Measurements from ENCODE around the gene SALL2. TPM values are rescaled to one million over a fixed set of nuclear protein-coding genes. Genes with fewer than 3 reads are reported as not detected.

SALL2 gene
- total and polyA plus RNA-seq, 4 donors = 0.49 to 2.9 (median 0.78) TPM

- TF ChIP-seq TAF1 (conservative IDR thresholded peaks at IDR 0.05) (no peak), FOXA2 (IDR thresholded peaks at IDR 0.05) (no peak), RXRA (IDR thresholded peaks at IDR 0.05) (no peak), GABPA (IDR thresholded peaks at IDR 0.05 in 1 of 2, conservative IDR thresholded peaks at IDR 0.05 in 1 of 2) (no peak)
These were observed 24.6 kb downstream of the SALL2 start (continued) for GRCh38 chr14:21501568-21501967.

GRCh38 chr14:21498540-21499526 is 27.3 kb downstream of the SALL2 start:
- peak; percentile 64 to 80 for TF ChIP-seq RAD21 (IDR thresholded peaks at IDR 0.05)
- TF ChIP-seq FOXA2 (IDR thresholded peaks at IDR 0.05) = no peak
- TF ChIP-seq, protein P1, sequence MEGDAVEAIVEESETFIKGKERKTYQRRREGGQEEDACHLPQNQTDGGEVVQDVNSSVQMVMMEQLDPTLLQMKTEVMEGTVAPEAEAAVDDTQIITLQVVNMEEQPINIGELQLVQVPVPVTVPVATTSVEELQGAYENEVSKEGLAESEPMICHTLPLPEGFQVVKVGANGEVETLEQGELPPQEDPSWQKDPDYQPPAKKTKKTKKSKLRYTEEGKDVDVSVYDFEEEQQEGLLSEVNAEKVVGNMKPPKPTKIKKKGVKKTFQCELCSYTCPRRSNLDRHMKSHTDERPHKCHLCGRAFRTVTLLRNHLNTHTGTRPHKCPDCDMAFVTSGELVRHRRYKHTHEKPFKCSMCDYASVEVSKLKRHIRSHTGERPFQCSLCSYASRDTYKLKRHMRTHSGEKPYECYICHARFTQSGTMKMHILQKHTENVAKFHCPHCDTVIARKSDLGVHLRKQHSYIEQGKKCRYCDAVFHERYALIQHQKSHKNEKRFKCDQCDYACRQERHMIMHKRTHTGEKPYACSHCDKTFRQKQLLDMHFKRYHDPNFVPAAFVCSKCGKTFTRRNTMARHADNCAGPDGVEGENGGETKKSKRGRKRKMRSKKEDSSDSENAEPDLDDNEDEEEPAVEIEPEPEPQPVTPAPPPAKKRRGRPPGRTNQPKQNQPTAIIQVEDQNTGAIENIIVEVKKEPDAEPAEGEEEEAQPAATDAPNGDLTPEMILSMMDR (IDR thresholded peaks at IDR 0.05; ENCODE audit: low read depth, low read length, missing input control) = peak; percentile 39
- no peaks in the 10 kb centered on the region for H3K27me3 ChIP-seq (ENCODE audit: control insufficient read depth in 4 of 4, insufficient read depth in 4 of 4, low read length in 3 of 4)
- H3K9ac ChIP-seq (ENCODE audit: low read depth in 1 of 2, low read length in 2 of 2) = no peak overlapping the region
- H3K36me3 ChIP-seq (ENCODE audit: control insufficient read depth in 4 of 4, insufficient read depth in 3 of 4, low read depth in 1 of 4, low read length in 3 of 4) = peaks cover 6 to 82% (median 58%) of the 10 kb centered on the region in 4 donors
- no peak overlapping the region for H3K4me3 ChIP-seq (ENCODE audit: low read depth in 1 of 3, low read length in 3 of 3)
- no peaks in the 10 kb centered on the region for H3K4me1 ChIP-seq (ENCODE audit: control insufficient read depth in 4 of 4, insufficient read depth in 4 of 4, low read length in 3 of 4)
- H3K27ac ChIP-seq (ENCODE audit: low read depth in 1 of 2, low read length in 2 of 2) = no peak overlapping the region
- 69% methylated on average over 5 of the region's 5 CpGs for WGBS
- H3K9me3 ChIP-seq (ENCODE audit: control insufficient read depth in 4 of 4, low read length in 3 of 4) = no peaks in the 10 kb centered on the region
- DNase-seq (ENCODE audit: low spot score) = no peak

- WGBS = 92% methylated on average over 2 of the region's 2 CpGs
- Histone ChIP-seq H3K9me3 (ENCODE audit: control insufficient read depth in 4 of 4, low read length in 3 of 4) (no peaks in the 10 kb centered on the region), H3K9ac (ENCODE audit: low read depth in 1 of 2, low read length in 2 of 2) (no peak overlapping the region), H3K36me3 (ENCODE audit: control insufficient read depth in 4 of 4, insufficient read depth in 3 of 4, low read depth in 1 of 4, low read length in 3 of 4) (peaks cover 7 to 79% (median 59%) of the 10 kb centered on the region in 4 donors), H3K27ac (ENCODE audit: low read depth in 1 of 2, low read length in 2 of 2) (no peak overlapping the region), H3K4me3 (ENCODE audit: low read depth in 1 of 3, low read length in 3 of 3) (no peak overlapping the region), H3K27me3 (ENCODE audit: control insufficient read depth in 4 of 4, insufficient read depth in 4 of 4, low read length in 3 of 4) (no peaks in the 10 kb centered on the region), H3K4me1 (ENCODE audit: control insufficient read depth in 4 of 4, insufficient read depth in 4 of 4, low read length in 3 of 4) (no peaks in the 10 kb centered on the region)
- DNase-seq (ENCODE audit: low spot score) = no peak
- TF ChIP-seq, protein P2, sequence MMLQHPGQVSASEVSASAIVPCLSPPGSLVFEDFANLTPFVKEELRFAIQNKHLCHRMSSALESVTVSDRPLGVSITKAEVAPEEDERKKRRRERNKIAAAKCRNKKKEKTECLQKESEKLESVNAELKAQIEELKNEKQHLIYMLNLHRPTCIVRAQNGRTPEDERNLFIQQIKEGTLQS (IDR thresholded peaks at IDR 0.05) = no peak
- TF ChIP-seq YY1 (IDR thresholded peaks at IDR 0.05) (no peak), EGR1 (IDR thresholded peaks at IDR 0.05; ENCODE audit: low read depth in 2 of 2) (no peak), REST (IDR thresholded peaks at IDR 0.05) (no peak), RXRA (IDR thresholded peaks at IDR 0.05) (no peak), MAX (IDR thresholded peaks at IDR 0.05) (no peak), TAF1 (conservative IDR thresholded peaks at IDR 0.05) (no peak), SP1 (IDR thresholded peaks at IDR 0.05) (no peak), FOXA1 (IDR thresholded peaks at IDR 0.05) (no peak)
- TF ChIP-seq, protein P3, sequence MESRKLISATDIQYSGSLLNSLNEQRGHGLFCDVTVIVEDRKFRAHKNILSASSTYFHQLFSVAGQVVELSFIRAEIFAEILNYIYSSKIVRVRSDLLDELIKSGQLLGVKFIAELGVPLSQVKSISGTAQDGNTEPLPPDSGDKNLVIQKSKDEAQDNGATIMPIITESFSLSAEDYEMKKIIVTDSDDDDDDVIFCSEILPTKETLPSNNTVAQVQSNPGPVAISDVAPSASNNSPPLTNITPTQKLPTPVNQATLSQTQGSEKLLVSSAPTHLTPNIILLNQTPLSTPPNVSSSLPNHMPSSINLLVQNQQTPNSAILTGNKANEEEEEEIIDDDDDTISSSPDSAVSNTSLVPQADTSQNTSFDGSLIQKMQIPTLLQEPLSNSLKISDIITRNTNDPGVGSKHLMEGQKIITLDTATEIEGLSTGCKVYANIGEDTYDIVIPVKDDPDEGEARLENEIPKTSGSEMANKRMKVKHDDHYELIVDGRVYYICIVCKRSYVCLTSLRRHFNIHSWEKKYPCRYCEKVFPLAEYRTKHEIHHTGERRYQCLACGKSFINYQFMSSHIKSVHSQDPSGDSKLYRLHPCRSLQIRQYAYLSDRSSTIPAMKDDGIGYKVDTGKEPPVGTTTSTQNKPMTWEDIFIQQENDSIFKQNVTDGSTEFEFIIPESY (IDR thresholded peaks at IDR 0.05) = no peak
These were observed 29.7 kb downstream of the SALL2 start for GRCh38 chr14:21496453-21496852.

Data from liver (tissue), 9 donors.